Loucy (cell line): ENCODE data around the gene AMELY.

Experiments
- H2AFZ ChIP-seq: fragments of 200-600 bp; sonication (generic); 2 replicates; pipeline ENCODE4 v1.6.0; 2016; ENCODE audit warnings: antibody characterized with exemption, mild to moderate bottlenecking, low read length, moderate library complexity
- H3F3A ChIP-seq: fragments of 200-600 bp; 2 replicates; pipeline ENCODE4 v1.6.0; 2016; ENCODE audit warnings: antibody characterized with exemption, low read depth, mild to moderate bottlenecking
- H3K27me3 ChIP-seq: fragments of 200-600 bp; sonication (generic); 2 replicates; pipeline ENCODE4 v1.6.1; 2014; ENCODE audit warnings: low read length, mild to moderate bottlenecking; ENCODE audit not compliant: insufficient read depth, poor library complexity, severe bottlenecking
- H3K36me3 ChIP-seq: fragments of 200-600 bp; sonication (generic); 2 replicates; pipeline ENCODE4 v1.6.1; 2016; ENCODE audit warnings: low read length; ENCODE audit not compliant: insufficient read depth
- H3K4me1 ChIP-seq: fragments of 200-600 bp; sonication (generic); 2 replicates; pipeline ENCODE4 v1.5.1; 2014; ENCODE audit warnings: low read length, mild to moderate bottlenecking; ENCODE audit not compliant: insufficient read depth, poor library complexity, severe bottlenecking
- H3K4me2 ChIP-seq: fragments of 200-600 bp; sonication (generic); 2 replicates; pipeline ENCODE4 v1.6.0; 2014; ENCODE audit warnings: antibody characterized with exemption, low read length, low read depth, mild to moderate bottlenecking; ENCODE audit not compliant: poor library complexity, severe bottlenecking
- H3K4me3 ChIP-seq: fragments of 200-600 bp; sonication (generic); 2 replicates; pipeline ENCODE4 v1.5.1; 2014; ENCODE audit warnings: low read length, mild to moderate bottlenecking, mixed read lengths; ENCODE audit not compliant: poor library complexity, severe bottlenecking
- H3K79me2 ChIP-seq: fragments of 200-600 bp; sonication (generic); 2 replicates; pipeline ENCODE4 v1.6.1; 2014; ENCODE audit warnings: low read length; ENCODE audit not compliant: insufficient read depth
- H3K9ac ChIP-seq: fragments of 200-600 bp; sonication (generic); 2 replicates; pipeline ENCODE4 v1.6.0; 2014; ENCODE audit warnings: mild to moderate bottlenecking, low read depth, low read length, moderate library complexity; ENCODE audit not compliant: poor library complexity, severe bottlenecking
- H3K9me2 ChIP-seq: fragments of 200-600 bp; sonication (generic); replicated peaks from 2 replicates; pipeline ENCODE4 v1.6.1; 2016; ENCODE audit warnings: low read depth, low read length, mixed read lengths
- H3K9me3 ChIP-seq: fragments of 200-600 bp; sonication (generic); 2 replicates; pipeline ENCODE4 v1.6.1; 2014; ENCODE audit warnings: mild to moderate bottlenecking, antibody characterized with exemption, low read length, low read depth; ENCODE audit not compliant: insufficient read depth
- H4K20me1 ChIP-seq: fragments of 200-600 bp; sonication (generic); 2 replicates; pipeline ENCODE4 v1.6.0; 2014; ENCODE audit warnings: antibody characterized with exemption, low read length, mild to moderate bottlenecking; ENCODE audit not compliant: insufficient read depth, poor library complexity, severe bottlenecking
- CTCF ChIP-seq: fragments of 200-600 bp; sonication (generic); conservative IDR thresholded peaks from 2 replicates; pipeline ENCODE4 v1.5.1; 2014; ENCODE audit warnings: mild to moderate bottlenecking, antibody characterized with exemption, low read length
- EZH2phosphoT487 ChIP-seq: fragments of 200-600 bp; IDR thresholded peaks from 2 replicates; pipeline ENCODE4 v1.6.1; 2018; ENCODE audit warnings: antibody characterized with exemption, mild to moderate bottlenecking, moderate library complexity, borderline replicate concordance

Gene AMELY

DNA sequence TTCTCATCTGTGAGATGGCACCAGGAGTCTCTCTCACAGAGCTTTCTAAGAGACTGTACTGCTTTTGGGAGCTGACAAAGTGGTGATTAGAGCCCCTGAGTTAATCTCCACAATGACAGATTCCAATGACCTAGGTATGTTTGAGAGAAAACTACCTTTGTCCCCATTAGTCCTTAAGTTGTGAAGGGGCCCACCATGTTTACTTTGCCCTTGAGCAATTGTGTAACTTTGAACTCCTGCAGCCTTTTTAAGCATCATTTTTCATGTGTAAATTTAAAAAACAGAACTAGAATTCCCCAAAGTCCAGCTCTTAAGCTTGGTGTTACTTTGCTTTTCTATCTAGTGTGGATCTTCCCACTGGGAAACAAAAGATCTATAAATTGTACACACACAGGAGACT is 1.8 kb upstream of the AMELY start:
- Histone ChIP-seq H3K9me3 (no peaks in the 10 kb centered on the region), H3K4me2 (no peak overlapping the region), H3K36me3 (no peaks in the 10 kb centered on the region), H3F3A (no peaks in the 10 kb centered on the region), H4K20me1 (no peaks in the 10 kb centered on the region), H3K9ac (no peak overlapping the region), H3K79me2 (no peaks in the 10 kb centered on the region), H3K9me2 (no peaks in the 10 kb centered on the region), H3K4me1 (no peaks in the 10 kb centered on the region), H3K27me3 (no peaks in the 10 kb centered on the region), H3K4me3 (no peak overlapping the region), H2AFZ (no peak overlapping the region)
- no peak for TF ChIP-seq CTCF
- no peak for TF ChIP-seq EZH2phosphoT487

- no peaks in the 10 kb centered on the region for H3F3A ChIP-seq
- TF ChIP-seq EZH2phosphoT487, result no peak
- TF ChIP-seq CTCF, result no peak
- no peaks in the 10 kb centered on the region for H3K4me1 ChIP-seq
- no peaks in the 10 kb centered on the region for H3K27me3 ChIP-seq
- no peak within 1 kb of the TSS for H3K9ac ChIP-seq
- H3K36me3 ChIP-seq, result no peaks in the 10 kb centered on the region
- H2AFZ ChIP-seq, result no peak within 1 kb of the TSS
- no peaks in the 10 kb centered on the region for H4K20me1 ChIP-seq
- H3K79me2 ChIP-seq, result no peaks in the 10 kb centered on the region
- H3K4me3 ChIP-seq, result no peak within 1 kb of the TSS
- H3K4me2 ChIP-seq, result no peak within 1 kb of the TSS
- H3K9me2 ChIP-seq, result no peaks in the 10 kb centered on the region
- H3K9me3 ChIP-seq, result no peaks in the 10 kb centered on the region
Observed at GRCh38 chrY:6910372-6911252, 940 bp downstream of the AMELY start, which contains the start of gene TBL1Y. Gene TBL1Y, plus strand, starts transcription at chrY:6910697. Its CDS starts 114,388 bp downstream, at chrY:7025085.

- Histone ChIP-seq H3F3A (no peaks in the 10 kb centered on the region), H3K4me1 (no peaks in the 10 kb centered on the region), H3K27me3 (no peaks in the 10 kb centered on the region), H3K79me2 (no peaks in the 10 kb centered on the region), H2AFZ (no peak overlapping the region), H3K4me3 (no peak overlapping the region), H3K9me2 (no peaks in the 10 kb centered on the region), H3K36me3 (no peaks in the 10 kb centered on the region), H3K4me2 (no peak overlapping the region), H3K9me3 (no peaks in the 10 kb centered on the region), H3K9ac (no peak overlapping the region), H4K20me1 (no peaks in the 10 kb centered on the region)
- TF ChIP-seq CTCF (no peak), EZH2phosphoT487 (no peak)
Observed at GRCh38 chrY:6909856-6910255, 1.7 kb downstream of the AMELY start.
